HG03558 (cell line): ENCODE measurements around the gene ANXA9.

Experiments used
- ATAC-seq: cut with Tn5 transposase; IDR thresholded peaks from one replicate; pipeline ENCODE4 v1.9.1; 2021; ENCODE audit warnings: moderate number of reproducible peaks; ENCODE audit not compliant: unreplicated experiment; ENCODE audit errors: extremely low read depth

ANXA9 gene

DNA sequence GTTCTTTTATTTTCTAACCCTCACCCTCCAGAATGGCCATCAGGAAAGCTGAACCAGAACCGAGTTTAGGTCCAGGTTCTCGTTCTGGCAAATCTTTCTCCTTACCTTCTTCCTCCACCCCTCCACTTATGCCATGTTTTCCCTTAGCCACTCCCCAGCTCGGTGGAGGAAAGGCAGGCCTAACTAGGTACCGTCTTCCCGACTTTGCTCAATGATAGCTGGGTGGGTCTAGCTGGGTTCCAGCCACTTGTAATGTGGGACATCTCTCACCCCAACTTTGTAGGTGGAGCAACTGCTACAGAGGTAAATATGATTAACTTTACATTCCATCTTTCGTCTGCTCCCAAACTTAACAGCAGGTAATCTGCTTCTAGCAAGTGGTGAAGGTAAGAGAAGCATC lies 54.9 kb downstream of the ANXA9 start:
- no peak for ATAC-seq

DNA sequence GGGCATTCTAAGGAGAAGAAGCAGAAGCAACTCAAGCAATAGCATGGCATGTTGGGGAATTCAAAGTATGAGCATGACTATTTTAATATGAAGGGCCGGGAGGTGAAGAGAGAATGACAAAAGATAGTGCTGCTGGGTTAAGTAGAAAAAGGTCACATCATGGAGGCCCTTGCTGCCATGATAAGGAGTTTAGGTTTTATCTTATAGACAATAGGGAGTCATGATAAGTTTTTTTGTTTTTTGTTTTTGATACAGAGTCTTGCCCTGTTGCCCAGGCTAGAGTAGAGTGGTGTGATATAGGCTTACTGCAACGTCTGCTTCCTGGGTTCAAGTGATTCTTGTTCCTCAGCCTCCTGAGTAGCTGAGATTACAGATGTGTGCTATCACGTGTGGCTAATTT lies 57.4 kb downstream of the ANXA9 start:
- no peak for ATAC-seq

DNA sequence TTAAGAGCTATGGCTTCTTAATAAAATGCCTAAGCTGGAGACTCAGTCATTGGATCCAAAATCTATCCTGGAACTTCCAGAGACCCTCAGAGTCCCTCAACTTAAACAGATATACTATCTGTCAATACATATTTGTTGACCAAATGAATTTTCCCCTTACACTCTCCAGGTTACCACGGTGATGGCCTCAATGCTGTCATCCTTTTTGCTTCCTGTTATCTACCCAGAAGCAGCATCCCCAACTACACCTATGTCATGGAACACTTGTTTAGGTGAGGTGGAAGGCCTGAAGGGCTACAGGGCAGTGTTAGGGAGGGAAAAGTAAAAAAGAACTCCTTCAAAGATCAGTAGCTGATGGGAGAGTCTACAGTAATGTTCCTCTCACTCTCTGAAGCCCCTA lies 61.1 kb downstream of the ANXA9 start:
- no peak for ATAC-seq
